NCI-H524 (cell line): ENCODE measurements around the gene RIOK1.

Source experiments
- DNase-seq, 2 experiments: peaks; one replicate each; lab custom pipeline; 2025; lab: John Stamatoyannopoulos, UW

RIOK1 gene

GRCh38 chr6:7409740-7410139 is 20.1 kb downstream of the RIOK1 start:
- DNase-seq: no peak

- DNase-seq: no peak
Measured at GRCh38 chr6:7410851-7411250, 21.2 kb downstream of the RIOK1 start.

GRCh38 chr6:7411328-7411727 is 21.7 kb downstream of the RIOK1 start:
- DNase-seq: no peak

- DNase-seq: no peak
Measured at GRCh38 chr6:7413151-7413823, 23.7 kb downstream of the RIOK1 start.

GRCh38 chr6:7414811-7415210 is 25.2 kb downstream of the RIOK1 start:
- no peak for DNase-seq

- DNase-seq: no peak
Measured at GRCh38 chr6:7417684-7418083, 28.1 kb downstream of the RIOK1 start.

- no peak for DNase-seq
Measured at GRCh38 chr6:7418238-7418905, 28.8 kb downstream of the RIOK1 start.

- DNase-seq: no peak
Measured at GRCh38 chr6:7419065-7419464, 29.5 kb downstream of the RIOK1 start.

- DNase-seq: no peak
Measured at GRCh38 chr6:7421066-7421465, 31.5 kb downstream of the RIOK1 start.

GRCh38 chr6:7424058-7424457 is 34.5 kb downstream of the RIOK1 start:
- DNase-seq: no peak

- peak in 1 of 2 experiments; percentile 14 for DNase-seq
Measured at GRCh38 chr6:7424967-7425807, 35.6 kb downstream of the RIOK1 start.

- DNase-seq: no peak
Measured at GRCh38 chr6:7425808-7426190, 36.2 kb downstream of the RIOK1 start.

- DNase-seq: no peak
Measured at GRCh38 chr6:7426447-7427169, 37.0 kb downstream of the RIOK1 start.

GRCh38 chr6:7431313-7431673 is 41.7 kb downstream of the RIOK1 start:
- DNase-seq: no peak

GRCh38 chr6:7431674-7432390 is 42.2 kb downstream of the RIOK1 start:
- DNase-seq: no peak

GRCh38 chr6:7432391-7433120 is 42.9 kb downstream of the RIOK1 start:
- DNase-seq: no peak

GRCh38 chr6:7433121-7433617 is 43.6 kb downstream of the RIOK1 start:
- peak in 1 of 2 experiments; percentile 3 for DNase-seq

GRCh38 chr6:7434672-7435071 is 45.1 kb downstream of the RIOK1 start:
- no peak for DNase-seq

GRCh38 chr6:7438011-7438410 is 48.4 kb downstream of the RIOK1 start:
- DNase-seq: no peak

GRCh38 chr6:7439228-7439627 is 49.6 kb downstream of the RIOK1 start:
- no peak for DNase-seq

GRCh38 chr6:7440476-7440875 is 50.9 kb downstream of the RIOK1 start:
- DNase-seq: no peak
